Adrenal gland (tissue), 12 donors: ENCODE measurements around the gene RNF31. TPM values are rescaled to one million over a fixed set of nuclear protein-coding genes. Genes with fewer than 3 reads are reported as not detected.

Experiments used
- DNase-seq, 7 donors: peaks; one replicate each; pipeline ENCODE4 v3.0.0-alpha.2; 2019 to 2020
- H3K27ac ChIP-seq, 5 donors: fragments of 200-600 bp; sonication (generic) in 4 of 5; 1 replicate in 3 of 5; 2 replicates in 2 of 5; pipeline versions ENCODE4 v1.5.1 to v1.8.0; 2016 to 2020; ENCODE audit warnings: mild to moderate bottlenecking in 1 of 5
- H3K27me3 ChIP-seq: fragments of 200-600 bp; 2 replicates; pipeline ENCODE4 v1.8.0; 2021
- H3K36me3 ChIP-seq, 2 donors: fragments of 200-600 bp; replicated peaks in 1 of 2; 1 replicate in 1 of 2; 2 replicates in 1 of 2; pipeline versions ENCODE4 v1.5.1 to v1.8.0; 2018 to 2022
- H3K4me1 ChIP-seq, 2 donors: fragments of 200-600 bp; replicated peaks in 1 of 2; 1 replicate in 1 of 2; 2 replicates in 1 of 2; pipeline versions ENCODE4 v1.5.1 to v1.8.0; 2018 to 2021
- H3K4me3 ChIP-seq, 4 donors: fragments of 200-600 bp; sonication (generic) in 3 of 4; one replicate each; pipeline ENCODE4 v1.5.1; 2016 to 2018
- H3K9me3 ChIP-seq, 3 donors: fragments of 200-600 bp; sonication (generic) in 1 of 3; replicated peaks in 1 of 3; 1 replicate in 2 of 3; 2 replicates in 1 of 3; pipeline versions ENCODE4 v1.5.1 to v1.8.0; 2016 to 2021
- POLR2A ChIP-seq, 2 donors: fragments of 450-650 bp; IDR thresholded peaks; one replicate each; pipeline ENCODE4 v1.6.1; 2017; ENCODE audit warnings: antibody characterized with exemption in 2 of 2, mild to moderate bottlenecking in 2 of 2, moderate library complexity in 1 of 2
- WGBS, 4 donors: extraction: QIAGEN DNeasy Blood & Tissue Kit in 2 of 4; methylation state at CpG; one replicate each; pipeline versions ENCODE4 v1.1.5 to v1.1.7; 2013 to 2017; 5-methylcytosine and 5-hydroxymethylcytosine counted together
- intact Hi-C, 2 donors: fragments of 100-400 bp; cut with DNase I; formaldehyde crosslinking; loops; one replicate each; pipeline versions ENCODE4 v1.14.1 to v1.15.0; 2022 to 2023
- polyA plus RNA-seq, 3 donors: library from polyadenylated mRNA; stranded (reverse); fragments of 200-250 nt in 2 of 3; fragments of 350-450 nt in 1 of 3; fragmentation: Illumina TruSeq in 1 of 3; extraction: RNeasy Lipid Tissue Mini Kit (QIAGEN cat#74804) in 1 of 3; gene quantifications; one replicate each; pipeline ENCODE4 v1.2.3, GENCODE V29; 2013 to 2014
- total RNA-seq, 9 donors: library from RNA; depleted of rRNA in 4 of 9; stranded (reverse); fragments of >200 nt in 4 of 9; fragments of 120-200 nt in 1 of 9; fragmentation: NEBNext Ultra II Directional in 1 of 9; extraction: Animal tissue kit (Norgen Biotek cat#: 25700) in 1 of 9; gene quantifications; one replicate each; pipeline versions ENCODE4 v1.1.0 to v1.2.4, GENCODE V29; 2013 to 2023
- TF ChIP-seq, protein P1 (sequence below), 6 experiments: fragments of 450-650 bp in 4 of 6; fragments of 200-600 bp in 2 of 6; sonication (generic) in 1 of 6; IDR thresholded peaks; 1 replicate in 5 of 6; 2 replicates in 1 of 6; pipeline versions ENCODE4 v1.5.1 to v1.8.0; 2016 to 2021; ENCODE audit warnings: antibody characterized with exemption in 6 of 6, mild to moderate bottlenecking in 2 of 6, moderate library complexity in 1 of 6
- donor health status: healthy with polysubstance abuse.
- donor health status: Bipolar disorder and iron deficiency.
- donor health status: DM: yes; HTN: yes; CAD: no.
- donor health status: DM: no; HTN: no; CAD: no.
- donor health status: DM: no; HTN: no; CAD: no.
- donor health status: DM: yes; HTN: yes; CAD: no.

Gene RNF31
- total and polyA plus RNA-seq, 12 donors: 32.8 to 351 (median 65.7) TPM

DNA sequence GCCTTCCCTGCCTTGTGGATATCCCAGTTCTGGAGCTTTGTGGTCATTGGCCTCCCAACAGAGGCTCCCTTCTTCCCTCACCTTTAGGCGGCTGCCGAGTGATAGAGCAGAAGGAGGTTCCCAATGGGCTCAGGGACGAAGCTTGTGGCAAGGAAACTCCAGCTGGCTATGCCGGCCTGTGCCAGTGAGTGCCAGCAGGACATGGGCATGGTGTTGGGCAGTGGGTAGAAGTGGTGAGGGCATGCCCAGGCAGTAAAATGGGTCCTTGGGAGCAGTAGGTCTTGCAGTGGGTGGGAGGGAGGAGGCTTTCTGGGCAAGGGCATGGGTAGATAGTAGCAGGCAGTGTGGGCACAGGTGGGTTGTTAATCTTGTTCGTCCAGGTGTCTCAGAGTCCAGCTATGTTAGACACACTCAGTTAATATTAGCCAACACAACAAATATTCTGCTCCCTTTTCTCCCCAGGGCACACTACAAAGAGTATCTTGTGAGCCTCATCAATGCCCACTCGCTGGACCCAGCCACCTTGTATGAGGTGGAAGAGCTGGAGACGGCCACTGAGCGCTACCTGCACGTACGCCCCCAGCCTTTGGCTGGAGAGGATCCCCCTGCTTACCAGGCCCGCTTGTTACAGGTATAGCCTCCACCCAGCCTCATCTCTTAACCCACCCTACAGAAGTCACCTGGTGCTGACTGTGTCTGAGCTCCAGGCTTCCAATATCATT lies 12.6 kb downstream of the RNF31 start:
- TF ChIP-seq POLR2A (IDR thresholded peaks at IDR 0.05): no peak
- TF ChIP-seq, protein P1, sequence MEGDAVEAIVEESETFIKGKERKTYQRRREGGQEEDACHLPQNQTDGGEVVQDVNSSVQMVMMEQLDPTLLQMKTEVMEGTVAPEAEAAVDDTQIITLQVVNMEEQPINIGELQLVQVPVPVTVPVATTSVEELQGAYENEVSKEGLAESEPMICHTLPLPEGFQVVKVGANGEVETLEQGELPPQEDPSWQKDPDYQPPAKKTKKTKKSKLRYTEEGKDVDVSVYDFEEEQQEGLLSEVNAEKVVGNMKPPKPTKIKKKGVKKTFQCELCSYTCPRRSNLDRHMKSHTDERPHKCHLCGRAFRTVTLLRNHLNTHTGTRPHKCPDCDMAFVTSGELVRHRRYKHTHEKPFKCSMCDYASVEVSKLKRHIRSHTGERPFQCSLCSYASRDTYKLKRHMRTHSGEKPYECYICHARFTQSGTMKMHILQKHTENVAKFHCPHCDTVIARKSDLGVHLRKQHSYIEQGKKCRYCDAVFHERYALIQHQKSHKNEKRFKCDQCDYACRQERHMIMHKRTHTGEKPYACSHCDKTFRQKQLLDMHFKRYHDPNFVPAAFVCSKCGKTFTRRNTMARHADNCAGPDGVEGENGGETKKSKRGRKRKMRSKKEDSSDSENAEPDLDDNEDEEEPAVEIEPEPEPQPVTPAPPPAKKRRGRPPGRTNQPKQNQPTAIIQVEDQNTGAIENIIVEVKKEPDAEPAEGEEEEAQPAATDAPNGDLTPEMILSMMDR (IDR thresholded peaks at IDR 0.05): no peak
- H3K27me3 ChIP-seq: no peaks in the 10 kb centered on the region
- no peak overlapping the region for H3K4me3 ChIP-seq
- peaks cover 0 to 73% of the 10 kb centered on the region in 2 donors for H3K36me3 ChIP-seq
- peaks cover 9 to 36% of the 10 kb centered on the region in 2 donors for H3K4me1 ChIP-seq
- WGBS, 4 donors: 86 to 94% (median 93%) methylated on average over 11 of the region's 11 CpGs
- H3K27ac ChIP-seq: peak overlapping the region in 2 of 5 donors; percentile 86 to 95
- H3K9me3 ChIP-seq: no peaks in the 10 kb centered on the region
- intact Hi-C loops: loop anchor here in 1 of 2 donors (10.0 kb wide), 1 partner anchor 95 kb away; no protein-coding TSS in a partner anchor
- no peak for DNase-seq

DNA sequence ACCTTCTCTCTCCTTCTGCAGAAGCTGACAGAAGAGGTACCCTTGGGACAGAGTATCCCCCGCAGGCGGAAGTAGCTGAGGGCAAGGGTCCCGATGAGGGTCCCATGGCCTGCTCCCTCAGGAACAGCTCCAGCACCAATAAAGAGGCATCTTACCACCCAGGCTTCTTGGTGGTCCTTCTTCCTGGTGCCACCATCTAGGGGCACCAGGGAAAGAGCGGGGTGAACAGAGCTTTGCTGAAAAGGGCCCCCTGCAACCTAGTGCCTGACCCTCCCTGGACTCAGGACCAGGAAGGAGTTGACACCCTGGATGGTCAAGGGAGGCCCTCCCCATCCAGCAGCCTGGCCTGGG lies 13.2 kb downstream of the RNF31 start:
- no peak for DNase-seq
- peaks cover 9 to 36% of the 10 kb centered on the region in 2 donors for H3K4me1 ChIP-seq
- H3K27ac ChIP-seq: peak overlapping the region in 4 of 5 donors; percentile 56 to 95 (median 80)
- H3K27me3 ChIP-seq: no peaks in the 10 kb centered on the region
- intact Hi-C loops: no loop called here
- 86 to 95% (median 92%) methylated on average over 3 to 4 of the region's 4 CpGs for WGBS, 4 donors
- peaks cover 0 to 73% of the 10 kb centered on the region in 2 donors for H3K36me3 ChIP-seq
- no peaks in the 10 kb centered on the region for H3K9me3 ChIP-seq
- no peak overlapping the region for H3K4me3 ChIP-seq
- no peak for TF ChIP-seq POLR2A (IDR thresholded peaks at IDR 0.05)
- TF ChIP-seq, protein P1 (IDR thresholded peaks at IDR 0.05): no peak

DNA sequence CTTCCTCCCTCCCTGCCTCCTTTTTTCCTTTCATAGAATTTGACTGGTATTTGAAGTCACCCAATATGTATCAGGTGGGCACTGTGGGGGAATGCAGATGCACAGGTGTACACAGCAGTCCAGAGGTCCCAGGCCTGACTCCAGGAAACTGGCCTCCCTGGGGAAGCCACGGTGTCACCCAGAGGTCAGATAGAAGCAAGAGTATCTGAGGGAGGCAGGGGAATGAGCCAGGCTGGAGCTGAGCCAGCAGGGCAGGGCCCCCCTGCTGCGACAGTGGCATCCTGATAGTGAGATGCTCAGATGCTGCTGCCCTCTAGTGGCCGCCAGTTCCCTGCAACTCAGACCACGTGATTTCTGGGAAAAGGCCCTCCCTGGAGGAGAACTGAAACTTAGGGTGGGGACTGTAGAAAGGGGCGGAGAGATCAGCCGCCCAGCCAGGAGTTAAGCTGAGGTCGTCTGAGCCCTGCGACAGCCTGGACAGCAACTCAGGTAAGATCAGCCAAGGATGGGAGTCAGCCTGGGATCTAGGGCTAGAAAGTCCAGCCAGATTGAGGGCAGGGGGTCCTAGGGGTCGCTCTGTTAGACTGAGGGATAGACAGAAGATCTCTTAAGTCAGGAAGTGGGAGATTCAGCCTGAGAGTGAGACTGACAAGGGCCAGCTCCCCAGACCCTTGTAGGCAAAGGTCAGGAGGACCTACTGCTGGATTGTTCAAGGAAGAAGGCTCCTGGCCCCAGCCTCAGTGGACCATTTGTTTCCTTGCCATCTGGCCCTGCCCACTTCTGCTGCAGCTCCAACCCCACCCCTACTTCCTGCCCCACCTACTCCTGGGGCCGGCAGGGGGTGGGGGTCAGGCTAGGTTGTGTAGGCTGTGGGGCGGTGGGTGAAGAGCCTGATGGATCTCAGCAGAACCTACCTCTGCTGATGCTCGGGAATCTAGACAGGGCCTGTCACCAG lies 13.8 kb downstream of the RNF31 start, which contains the start of gene IRF9:
Gene IRF9 (plus strand): TSS at position 416 of the 955 bp plus-strand sequence. CDS start 880 bp downstream, outside the sequence.
- Histone ChIP-seq H3K27ac (peak within 1 kb of the TSS; percentile 67 to 95 (median 86)), H3K36me3 (peaks cover 0 to 73% of the 10 kb centered on the region in 2 donors), H3K27me3 (no peaks in the 10 kb centered on the region), H3K4me3 (peak within 1 kb of the TSS; percentile 47 to 74 (median 60)), H3K9me3 (no peaks in the 10 kb centered on the region), H3K4me1 (peaks cover 9 to 36% of the 10 kb centered on the region in 2 donors)
- peak; percentile 15 to 69 for TF ChIP-seq POLR2A (IDR thresholded peaks at IDR 0.05)
- TF ChIP-seq, protein P1 (IDR thresholded peaks at IDR 0.05): peak; percentile 89 to 99 (median 98)
- 0 to 2% (median 1%) methylated on average over 10 to 12 of the region's 12 CpGs for WGBS, 4 donors
- intact Hi-C loops: no loop called here
- DNase-seq: peak; percentile 96 to 100 (median 98)

DNA sequence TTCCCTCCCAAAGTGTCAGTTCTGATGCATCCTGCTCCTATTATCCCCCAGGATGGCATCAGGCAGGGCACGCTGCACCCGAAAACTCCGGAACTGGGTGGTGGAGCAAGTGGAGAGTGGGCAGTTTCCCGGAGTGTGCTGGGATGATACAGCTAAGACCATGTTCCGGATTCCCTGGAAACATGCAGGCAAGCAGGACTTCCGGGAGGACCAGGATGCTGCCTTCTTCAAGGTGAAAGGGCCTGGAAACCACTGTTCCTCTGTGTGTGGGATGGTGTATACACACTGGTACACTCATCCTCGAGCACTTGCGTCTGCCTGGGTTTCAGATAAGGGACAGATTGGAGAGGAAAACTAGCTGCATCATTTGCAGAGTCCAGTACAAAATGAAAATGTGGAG lies 14.8 kb downstream of the RNF31 start:
- intact Hi-C loops: no loop called here
- peak in 4 of 7 donors; percentile 44 to 67 (median 52) for DNase-seq
- 6 to 34% (median 30%) methylated on average over 6 to 8 of the region's 8 CpGs for WGBS, 4 donors

More for the DNA sequence above, 14.8 kb downstream of the RNF31 start:
- no peak for TF ChIP-seq POLR2A (IDR thresholded peaks at IDR 0.05)
- TF ChIP-seq, protein P1 (IDR thresholded peaks at IDR 0.05): no peak
- Histone ChIP-seq H3K9me3 (no peaks in the 10 kb centered on the region), H3K36me3 (peaks cover 0 to 73% of the 10 kb centered on the region in 2 donors), H3K27me3 (no peaks in the 10 kb centered on the region), H3K4me1 (peaks cover 9 to 28% of the 10 kb centered on the region in 2 donors), H3K4me3 (peak overlapping the region; percentile 47 to 74 (median 60)), H3K27ac (peak overlapping the region; percentile 67 to 95 (median 86))
